ENCODE measurements around the gene MSI2. TPM values are rescaled to one million over a fixed set of nuclear protein-coding genes. Genes with fewer than 3 reads are reported as not detected.

Gene MSI2
- total RNA-seq, 1 donor from 2014 or later = 26.6 TPM

- DNase-seq (ENCODE audit: low read depth) = no peak
- no peak for TF ChIP-seq CTCF (conservative IDR thresholded peaks at IDR 0.05; ENCODE audit: low read depth, low read length)
- H3K4me3 ChIP-seq (ENCODE audit: low read depth, low read length) = no peak overlapping the region
Observed at GRCh38 chr17:57323391-57323790, 67.1 kb downstream of the MSI2 start.

GRCh38 chr17:57324060-57324459, 67.7 kb downstream of the MSI2 start:
- no peak for TF ChIP-seq CTCF (conservative IDR thresholded peaks at IDR 0.05; ENCODE audit: low read depth, low read length)
- no peak for DNase-seq (ENCODE audit: low read depth)

GRCh38 chr17:57324631-57325030, 68.3 kb downstream of the MSI2 start:
- TF ChIP-seq CTCF (conservative IDR thresholded peaks at IDR 0.05; ENCODE audit: low read depth, low read length) = no peak
- no peak overlapping the region for H3K4me3 ChIP-seq (ENCODE audit: low read depth, low read length)
- no peak for DNase-seq (ENCODE audit: low read depth)

More at GRCh38 chr17:57324060-57324459, 67.7 kb downstream of the MSI2 start:
- H3K4me3 ChIP-seq (ENCODE audit: low read depth, low read length) = no peak overlapping the region

- TF ChIP-seq CTCF (conservative IDR thresholded peaks at IDR 0.05; ENCODE audit: low read depth, low read length) = no peak
- no peak overlapping the region for H3K4me3 ChIP-seq (ENCODE audit: low read depth, low read length)
- no peak for DNase-seq (ENCODE audit: low read depth)
Observed at GRCh38 chr17:57326336-57326735, 70.0 kb downstream of the MSI2 start.

- no peak for DNase-seq (ENCODE audit: low read depth)
- no peak overlapping the region for H3K4me3 ChIP-seq (ENCODE audit: low read depth, low read length)
- no peak for TF ChIP-seq CTCF (conservative IDR thresholded peaks at IDR 0.05; ENCODE audit: low read depth, low read length)
Observed at GRCh38 chr17:57326764-57327163, 70.4 kb downstream of the MSI2 start.

- DNase-seq (ENCODE audit: low read depth) = no peak
- no peak overlapping the region for H3K4me3 ChIP-seq (ENCODE audit: low read depth, low read length)
- TF ChIP-seq CTCF (conservative IDR thresholded peaks at IDR 0.05; ENCODE audit: low read depth, low read length) = no peak
Observed at GRCh38 chr17:57327176-57327970, 71.0 kb downstream of the MSI2 start.
